ENCODE results near the gene HMGCS1.

Gene HMGCS1

GRCh38 chr5:43301653-43302091 is 11.5 kb downstream of the HMGCS1 start:
- H3K4me3 ChIP-seq (ENCODE audit: low read depth, low read length), result no peak overlapping the region
- ChIA-PET POLR2A (no interaction called here), CTCF (no interaction called here)
- TF ChIP-seq, protein P1, sequence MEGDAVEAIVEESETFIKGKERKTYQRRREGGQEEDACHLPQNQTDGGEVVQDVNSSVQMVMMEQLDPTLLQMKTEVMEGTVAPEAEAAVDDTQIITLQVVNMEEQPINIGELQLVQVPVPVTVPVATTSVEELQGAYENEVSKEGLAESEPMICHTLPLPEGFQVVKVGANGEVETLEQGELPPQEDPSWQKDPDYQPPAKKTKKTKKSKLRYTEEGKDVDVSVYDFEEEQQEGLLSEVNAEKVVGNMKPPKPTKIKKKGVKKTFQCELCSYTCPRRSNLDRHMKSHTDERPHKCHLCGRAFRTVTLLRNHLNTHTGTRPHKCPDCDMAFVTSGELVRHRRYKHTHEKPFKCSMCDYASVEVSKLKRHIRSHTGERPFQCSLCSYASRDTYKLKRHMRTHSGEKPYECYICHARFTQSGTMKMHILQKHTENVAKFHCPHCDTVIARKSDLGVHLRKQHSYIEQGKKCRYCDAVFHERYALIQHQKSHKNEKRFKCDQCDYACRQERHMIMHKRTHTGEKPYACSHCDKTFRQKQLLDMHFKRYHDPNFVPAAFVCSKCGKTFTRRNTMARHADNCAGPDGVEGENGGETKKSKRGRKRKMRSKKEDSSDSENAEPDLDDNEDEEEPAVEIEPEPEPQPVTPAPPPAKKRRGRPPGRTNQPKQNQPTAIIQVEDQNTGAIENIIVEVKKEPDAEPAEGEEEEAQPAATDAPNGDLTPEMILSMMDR (IDR thresholded peaks at IDR 0.05; ENCODE audit: insufficient read depth, low read length, missing control alignments), result no peak
- DNase-seq (ENCODE audit: low read depth, low spot score), result no peak

DNA sequence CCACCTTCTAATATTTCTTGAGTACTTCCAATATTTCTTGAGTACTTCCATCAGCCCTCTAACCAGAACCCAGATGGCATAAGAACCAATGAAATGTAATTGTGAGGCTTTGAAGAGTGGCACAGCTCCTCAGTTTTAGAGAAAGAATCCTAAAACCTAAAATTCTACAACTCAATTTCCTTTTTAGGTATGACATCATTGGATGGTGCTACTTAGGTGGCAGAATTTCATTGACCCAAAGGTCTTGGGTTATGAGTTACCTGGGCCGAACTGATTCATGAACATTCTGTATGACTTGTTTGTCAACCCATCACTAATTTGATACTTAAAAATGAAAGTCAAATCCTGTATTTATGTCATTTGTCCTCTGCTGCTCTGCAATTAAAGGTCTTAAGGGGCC is 13.1 kb downstream of the HMGCS1 start:
- POLR2A ChIA-PET, result no interaction called here
- TF ChIP-seq, protein P1 (IDR thresholded peaks at IDR 0.05; ENCODE audit: insufficient read depth, low read length, missing control alignments), result no peak
- no peak overlapping the region for H3K4me3 ChIP-seq (ENCODE audit: low read depth, low read length)
- no peak for DNase-seq (ENCODE audit: low read depth, low spot score)
- CTCF ChIA-PET, result interaction anchor here (1.8 to 1.9 kb wide), 2 partner anchors 12 to 194 kb away, joined by 5 read pairs; no protein-coding TSS in a partner anchor

DNA sequence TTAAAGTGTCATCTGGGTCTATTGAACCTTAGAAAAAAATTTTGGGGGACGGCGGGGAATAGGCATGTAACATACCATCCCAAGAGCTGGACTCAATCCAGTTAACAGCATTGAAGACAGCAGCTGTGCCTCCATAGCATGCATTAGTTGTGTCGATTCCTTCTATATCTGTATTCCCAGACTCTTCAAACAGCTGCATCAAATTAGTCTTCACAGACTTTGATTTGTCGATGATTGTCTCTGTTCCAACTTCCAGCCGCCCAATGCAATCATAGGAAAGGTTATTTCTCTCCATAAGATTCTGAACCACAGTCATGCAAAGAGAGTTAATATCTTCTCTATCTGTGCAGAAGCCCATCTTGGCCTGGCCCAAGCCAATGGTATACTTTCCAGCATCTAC is 14.8 kb downstream of the HMGCS1 start:
- POLR2A ChIA-PET, result interaction anchor here (0.6 kb wide), 1 partner anchor 1375 kb away, joined by 3 read pairs; no protein-coding TSS in a partner anchor
- CTCF ChIA-PET, result interaction anchor here (1.6 to 1.9 kb wide), 2 partner anchors 8 to 192 kb away, joined by 5 to 6 read pairs; no protein-coding TSS in a partner anchor
- TF ChIP-seq, protein P1 (IDR thresholded peaks at IDR 0.05; ENCODE audit: insufficient read depth, low read length, missing control alignments), result no peak
- no peak for DNase-seq (ENCODE audit: low read depth, low spot score)
- no peak overlapping the region for H3K4me3 ChIP-seq (ENCODE audit: low read depth, low read length)

DNA sequence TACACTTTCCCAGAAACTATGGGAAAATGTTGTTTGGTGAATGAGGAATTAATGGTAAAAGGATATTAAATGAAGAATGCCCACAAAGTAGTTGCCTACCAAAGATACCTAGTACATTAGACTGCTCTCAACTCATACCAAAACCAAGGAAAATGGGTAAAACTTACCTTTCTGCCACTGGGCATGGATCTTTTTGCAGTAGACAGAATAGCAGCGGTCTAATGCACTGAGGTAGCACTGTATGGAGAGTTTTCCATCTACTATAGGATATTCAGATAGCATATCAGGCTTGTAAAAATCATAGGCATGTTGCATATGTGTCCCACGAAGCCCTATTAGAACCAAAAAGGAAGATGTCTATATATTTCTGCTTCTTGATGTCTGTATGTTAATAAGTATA is 16.4 kb downstream of the HMGCS1 start:
- TF ChIP-seq, protein P1 (IDR thresholded peaks at IDR 0.05; ENCODE audit: insufficient read depth, low read length, missing control alignments), result no peak
- DNase-seq (ENCODE audit: low read depth, low spot score), result no peak
- CTCF ChIA-PET, result no interaction called here
- H3K4me3 ChIP-seq (ENCODE audit: low read depth, low read length), result no peak overlapping the region
- POLR2A ChIA-PET, result no interaction called here

DNA sequence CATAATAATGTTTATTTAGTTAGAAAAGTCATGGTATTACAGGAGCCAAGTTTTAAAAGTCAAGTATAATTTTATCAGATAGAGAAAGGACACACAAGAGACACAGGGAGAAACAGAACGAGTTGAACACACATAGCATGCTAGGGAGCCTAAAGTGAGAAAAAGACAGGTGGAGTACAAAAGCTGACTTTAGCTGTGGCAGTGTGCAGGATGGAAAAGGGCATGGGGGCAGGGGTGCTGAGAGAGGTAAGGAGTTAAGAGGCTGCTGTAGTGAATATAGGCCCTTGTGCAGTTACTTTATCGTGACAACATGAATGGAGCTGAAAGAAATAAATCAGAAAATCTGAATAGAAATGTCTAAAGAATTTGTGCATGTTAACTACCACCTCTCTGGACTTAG is 18.0 kb downstream of the HMGCS1 start:
- TF ChIP-seq, protein P1 (IDR thresholded peaks at IDR 0.05; ENCODE audit: insufficient read depth, low read length, missing control alignments), result no peak
- DNase-seq (ENCODE audit: low read depth, low spot score), result no peak
- no peak overlapping the region for H3K4me3 ChIP-seq (ENCODE audit: low read depth, low read length)
- CTCF ChIA-PET, result interaction anchor here (0.7 to 2.8 kb wide), 5 partner anchors 11 to 262 kb away, joined by 3 to 18 read pairs (median 4); no protein-coding TSS in a partner anchor
- POLR2A ChIA-PET, result interaction anchor here (1.5 kb wide), 1 partner anchor 18 kb away, joined by 3 read pairs; the partner anchor contains the start of gene HMGCS1

GRCh38 chr5:43294226-43294625 is 19.0 kb downstream of the HMGCS1 start:
- no peak overlapping the region for H3K4me3 ChIP-seq (ENCODE audit: low read depth, low read length)
- CTCF ChIA-PET, result interaction anchor here (1.3 to 2.8 kb wide), 2 partner anchors 12 to 96 kb away, joined by 5 to 18 read pairs; no protein-coding TSS in a partner anchor
- TF ChIP-seq, protein P1 (IDR thresholded peaks at IDR 0.05; ENCODE audit: insufficient read depth, low read length, missing control alignments), result no peak
- DNase-seq (ENCODE audit: low read depth, low spot score), result peak; percentile 17
- POLR2A ChIA-PET, result no interaction called here
